Gastrocnemius medialis (tissue), 4 donors: ENCODE results near the gene ESCO1. TPM values are rescaled to one million over a fixed set of nuclear protein-coding genes. Genes with fewer than 3 reads are reported as not detected.
"Not testable (repeated sequence)": the region's sequence is repeated elsewhere in the genome, so short reads cannot be mapped to it uniquely, and the experiment has no call there.

ENCODE experiments used
- ATAC-seq, 2 donors: fragments of 150-250 bp; one replicate each; pipeline ENCODE4 v1.9.1; 2016
- DNase-seq, 2 donors: peaks; one replicate each; pipeline ENCODE4 v3.0.0-alpha.2; 2019
- H3K27ac ChIP-seq, 4 donors: fragments of 200-600 bp; sonication (generic); 1 replicate in 1 of 4; 2 replicates in 3 of 4; pipeline ENCODE4 v1.5.1; 2016 to 2018; ENCODE audit warnings: mild to moderate bottlenecking in 2 of 4, moderate library complexity in 1 of 4
- H3K27me3 ChIP-seq, 3 donors: fragments of 200-600 bp; sonication (generic) in 2 of 3; 1 replicate in 1 of 3; 2 replicates in 2 of 3; pipeline versions ENCODE4 v1.5.1 to v1.6.0; 2016 to 2019; ENCODE audit warnings: mild to moderate bottlenecking in 1 of 3, moderate library complexity in 1 of 3
- H3K36me3 ChIP-seq, 2 donors: fragments of 200-600 bp; sonication (generic) in 1 of 2; one replicate each; pipeline ENCODE4 v1.5.1; 2017 to 2018
- H3K4me1 ChIP-seq, 2 donors: fragments of 200-600 bp; sonication (generic) in 1 of 2; one replicate each; pipeline ENCODE4 v1.5.1; 2016 to 2017; ENCODE audit warnings: mild to moderate bottlenecking in 2 of 2
- H3K4me3 ChIP-seq, 4 donors: fragments of 200-600 bp; sonication (generic) in 3 of 4; 1 replicate in 1 of 4; 2 replicates in 3 of 4; pipeline ENCODE4 v1.5.1; 2016 to 2019; ENCODE audit warnings: mild to moderate bottlenecking in 2 of 4
- H3K9me3 ChIP-seq, 3 donors: fragments of 200-600 bp; sonication (generic) in 2 of 3; 1 replicate in 1 of 3; 2 replicates in 2 of 3; pipeline ENCODE4 v1.5.1; 2016 to 2019
- CTCF ChIP-seq, 5 experiments: fragments of 450-650 bp in 3 of 5; fragments of 200-600 bp in 2 of 5; sonication (generic) in 2 of 5; IDR thresholded peaks in 4 of 5; conservative IDR thresholded peaks in 1 of 5; 1 replicate in 4 of 5; 2 replicates in 1 of 5; pipeline ENCODE4 v1.5.1; 2016 to 2019; ENCODE audit warnings: antibody characterized with exemption in 5 of 5, mild to moderate bottlenecking in 3 of 5, moderate library complexity in 3 of 5
- POLR2A ChIP-seq, 2 donors: fragments of 450-650 bp; IDR thresholded peaks; one replicate each; pipeline ENCODE4 v1.6.1; 2017; ENCODE audit warnings: antibody characterized with exemption in 2 of 2, mild to moderate bottlenecking in 2 of 2, moderate library complexity in 2 of 2
- in situ Hi-C, 4 donors: fragments of 200-750 bp; cut with MboI; loops; one replicate each; pipeline versions ENCODE4 v1.15.0 to v1.8.0; 2017; ENCODE audit warnings: low sequenced_read_pairs in 4 of 4
- intact Hi-C: fragments of 100-400 bp; cut with DNase I; formaldehyde crosslinking; loops from one replicate; pipeline ENCODE4 v1.15.1; 2023; ENCODE audit warnings: low total_unique reads
- total RNA-seq, 4 donors: library from RNA; depleted of rRNA; stranded (reverse); fragments of >200 nt; gene quantifications; one replicate each; pipeline versions ENCODE4 v1.1.0 to v1.2.3, GENCODE V29; 2016

The ESCO1 gene, protein sequence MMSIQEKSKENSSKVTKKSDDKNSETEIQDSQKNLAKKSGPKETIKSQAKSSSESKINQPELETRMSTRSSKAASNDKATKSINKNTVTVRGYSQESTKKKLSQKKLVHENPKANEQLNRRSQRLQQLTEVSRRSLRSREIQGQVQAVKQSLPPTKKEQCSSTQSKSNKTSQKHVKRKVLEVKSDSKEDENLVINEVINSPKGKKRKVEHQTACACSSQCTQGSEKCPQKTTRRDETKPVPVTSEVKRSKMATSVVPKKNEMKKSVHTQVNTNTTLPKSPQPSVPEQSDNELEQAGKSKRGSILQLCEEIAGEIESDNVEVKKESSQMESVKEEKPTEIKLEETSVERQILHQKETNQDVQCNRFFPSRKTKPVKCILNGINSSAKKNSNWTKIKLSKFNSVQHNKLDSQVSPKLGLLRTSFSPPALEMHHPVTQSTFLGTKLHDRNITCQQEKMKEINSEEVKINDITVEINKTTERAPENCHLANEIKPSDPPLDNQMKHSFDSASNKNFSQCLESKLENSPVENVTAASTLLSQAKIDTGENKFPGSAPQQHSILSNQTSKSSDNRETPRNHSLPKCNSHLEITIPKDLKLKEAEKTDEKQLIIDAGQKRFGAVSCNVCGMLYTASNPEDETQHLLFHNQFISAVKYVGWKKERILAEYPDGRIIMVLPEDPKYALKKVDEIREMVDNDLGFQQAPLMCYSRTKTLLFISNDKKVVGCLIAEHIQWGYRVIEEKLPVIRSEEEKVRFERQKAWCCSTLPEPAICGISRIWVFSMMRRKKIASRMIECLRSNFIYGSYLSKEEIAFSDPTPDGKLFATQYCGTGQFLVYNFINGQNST
- total RNA-seq, result 10 to 100 TPM; 12.1 to 17.9 (median 17.4) TPM

DNA sequence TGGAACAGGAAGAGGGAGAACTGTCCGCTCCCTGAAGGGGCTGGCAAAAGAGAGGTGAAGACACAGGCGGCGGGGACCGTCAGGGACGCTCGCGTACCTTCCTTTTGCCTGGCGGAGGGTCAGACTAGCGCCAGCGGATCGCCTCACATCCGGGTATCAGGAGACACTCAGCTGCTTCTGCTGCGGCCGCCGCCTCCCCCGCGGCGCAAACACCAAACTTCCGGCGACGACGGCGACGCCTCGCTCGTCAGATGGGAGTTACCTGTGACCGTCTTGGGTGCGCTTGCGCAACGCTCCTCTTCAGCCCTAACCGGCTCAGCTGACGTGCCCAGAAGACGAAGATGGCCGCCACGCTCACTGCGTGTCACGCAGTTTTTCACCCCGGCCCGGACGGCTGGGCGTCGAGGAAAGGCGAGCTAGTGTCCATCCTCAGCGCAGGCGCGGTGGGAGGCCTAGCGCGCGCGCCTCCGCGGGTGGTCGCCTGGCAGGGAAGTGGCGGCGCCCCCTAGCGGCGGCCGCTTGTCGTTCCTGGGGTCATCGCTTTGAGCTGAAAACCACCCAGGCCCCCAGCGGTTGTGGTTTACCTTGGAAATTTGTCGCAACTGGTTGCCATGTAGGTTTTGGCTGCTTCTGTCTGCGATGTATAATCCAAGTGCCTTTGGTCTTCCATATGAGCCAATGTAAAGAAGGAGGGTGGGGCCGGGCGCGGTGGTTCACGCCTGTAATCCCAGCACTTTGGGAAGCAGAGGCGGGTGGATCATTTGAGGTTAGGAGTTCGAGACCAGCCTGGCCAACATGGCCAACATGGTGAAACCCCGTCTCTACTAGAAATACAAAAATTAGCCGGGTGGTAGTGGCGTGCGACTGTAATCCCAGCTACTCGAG lies at the start of gene ESCO1:
Gene ESCO1 (minus strand): TSS at position 179 of the 885 bp plus-strand sequence. CDS start 25,861 bp downstream, outside the sequence.
- H3K4me1 ChIP-seq, result peaks cover 28 to 31% of the 10 kb centered on the region in 2 donors
- in situ Hi-C loops, result no loop called here
- ATAC-seq (peak; percentile 93 to 96), DNase-seq (peak; percentile 94 to 98)
- peak; percentile 91 to 92 for TF ChIP-seq POLR2A (IDR thresholded peaks at IDR 0.05)
- peak; percentile 98 to 100 (median 99) for TF ChIP-seq CTCF (IDR thresholded peaks at IDR 0.05 in 4 of 5, conservative IDR thresholded peaks at IDR 0.05 in 1 of 5)
- no peaks in the 10 kb centered on the region for H3K27me3 ChIP-seq
- peak within 1 kb of the TSS; percentile 74 to 94 (median 85) for H3K4me3 ChIP-seq
- no peaks in the 10 kb centered on the region for H3K36me3 ChIP-seq
- H3K9me3 ChIP-seq, result no peaks in the 10 kb centered on the region
- intact Hi-C loops, result loop anchor here (1.0 to 10.0 kb wide), 6 partner anchors 12 to 488 kb away; partner anchors contain the start of genes MIB1, ROCK1 and SNRPD1
- H3K27ac ChIP-seq, result peak within 1 kb of the TSS; percentile 92 to 97 (median 94)

DNA sequence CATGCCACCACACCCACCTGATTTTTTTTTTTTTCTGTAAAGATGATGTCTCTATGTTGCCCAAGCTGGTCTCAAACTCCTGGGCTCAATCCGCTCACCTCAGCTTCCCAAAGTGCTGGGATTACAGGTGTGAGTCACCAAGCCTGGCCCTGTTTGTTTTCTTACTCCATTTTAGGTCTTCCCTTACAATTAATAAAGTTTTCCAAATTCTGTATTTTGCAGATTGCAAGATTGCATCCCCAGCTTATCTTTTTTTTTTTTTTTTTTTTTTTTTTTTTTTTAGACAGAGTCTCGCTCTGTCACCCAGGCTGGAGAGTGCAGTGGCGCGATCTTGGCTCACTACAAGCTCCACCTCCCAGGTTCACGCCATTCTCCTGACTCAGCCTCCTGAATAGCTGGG lies 39.9 kb upstream of the ESCO1 start:
- H3K4me1 ChIP-seq, intact Hi-C loops, H3K4me3 ChIP-seq, DNase-seq, H3K9me3 ChIP-seq, in situ Hi-C loops, H3K27me3 ChIP-seq, ATAC-seq, H3K36me3 ChIP-seq, H3K27ac ChIP-seq: not testable (repeated sequence)

DNA sequence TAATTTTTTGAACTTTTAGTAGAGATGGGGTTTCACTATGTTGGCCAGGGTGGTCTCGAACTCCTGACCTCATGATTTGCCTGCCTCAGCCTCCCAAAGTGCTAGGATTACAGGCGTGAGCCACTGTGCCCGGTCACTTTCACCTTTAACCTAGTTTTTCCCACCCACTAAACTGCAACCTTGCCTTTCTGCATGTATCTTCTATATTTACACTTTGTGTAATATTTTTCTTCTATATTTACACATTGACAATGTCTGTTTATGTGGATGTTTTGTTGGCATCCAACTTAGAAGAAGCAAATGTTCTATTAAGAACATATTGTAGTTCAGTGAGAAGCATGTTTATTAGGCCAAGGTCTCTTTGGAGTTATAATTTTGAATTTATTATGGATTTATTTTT lies 38.3 kb upstream of the ESCO1 start:
- Histone ChIP-seq H3K4me1 (no peaks in the 10 kb centered on the region), H3K9me3 (no peaks in the 10 kb centered on the region), H3K27ac (no peak overlapping the region), H3K4me3 (no peak overlapping the region), H3K36me3 (no peaks in the 10 kb centered on the region), H3K27me3 (no peaks in the 10 kb centered on the region)
- in situ Hi-C loops (no loop called here), intact Hi-C loops (no loop called here)
- no peak for DNase-seq
- no peak for ATAC-seq
- no peak for TF ChIP-seq CTCF (IDR thresholded peaks at IDR 0.05 in 4 of 5, conservative IDR thresholded peaks at IDR 0.05 in 1 of 5)

DNA sequence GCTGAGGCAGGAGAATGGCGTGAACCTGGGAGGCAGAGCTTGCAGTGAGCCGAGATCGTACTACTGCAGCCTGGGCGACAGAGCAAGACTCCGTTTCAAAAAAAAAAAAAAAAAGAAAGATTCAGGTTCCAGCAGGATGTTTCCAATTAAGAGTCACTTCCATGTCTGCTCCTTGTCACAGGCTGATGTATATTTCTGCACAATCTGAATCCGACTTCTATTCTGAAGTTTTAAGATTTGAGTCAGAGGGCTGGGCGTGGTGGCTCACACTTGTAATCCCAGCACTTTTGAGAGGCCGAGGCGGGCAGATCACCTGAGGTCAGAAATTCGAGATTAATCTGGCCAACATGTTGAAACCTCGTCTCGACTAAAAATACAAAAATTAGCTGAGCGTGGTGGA lies 36.3 kb upstream of the ESCO1 start:
- intact Hi-C loops, result no loop called here
- Histone ChIP-seq H3K9me3 (no peaks in the 10 kb centered on the region), H3K4me3 (no peak overlapping the region), H3K27ac (no peak overlapping the region), H3K4me1 (no peaks in the 10 kb centered on the region), H3K27me3 (no peaks in the 10 kb centered on the region), H3K36me3 (peaks cover 0 to 6% of the 10 kb centered on the region in 2 donors)
- no peak for DNase-seq
- no peak for ATAC-seq
- in situ Hi-C loops, result no loop called here
- TF ChIP-seq CTCF (IDR thresholded peaks at IDR 0.05 in 4 of 5, conservative IDR thresholded peaks at IDR 0.05 in 1 of 5) (no peak), POLR2A (IDR thresholded peaks at IDR 0.05) (no peak)
